CD14-positive monocyte (primary cell): ENCODE results near the gene CNGA3. TPM values are rescaled to one million over a fixed set of nuclear protein-coding genes. Genes with fewer than 3 reads are reported as not detected.
A peak's percentile ranks its signal among the peaks of the same experiment; 100 is the strongest.

Experiments
- DNase-seq, 3 donors: peaks; one replicate each; pipeline ENCODE4 v3.0.0-alpha.2; 2011 to 2022
- H2AFZ ChIP-seq: 2 replicates; pipeline ENCODE4 v1.6.0; 2012; ENCODE audit warnings: mild to moderate bottlenecking, low read depth, low read length, inconsistent platforms; ENCODE audit not compliant: insufficient read depth, poor library complexity, severe bottlenecking
- H3K27ac ChIP-seq, 2 donors: 1 replicate in 1 of 2; 2 replicates in 1 of 2; pipeline ENCODE4 v1.5.1; 2012 to 2013; ENCODE audit warnings: low read length in 2 of 2, control low read depth in 1 of 2, inconsistent platforms in 1 of 2, low read depth in 1 of 2, mild to moderate bottlenecking in 1 of 2
- H3K27me3 ChIP-seq, 2 donors: one replicate each; pipeline versions ENCODE4 v1.6.0 to v1.6.1; 2011 to 2013; ENCODE audit warnings: low read length in 2 of 2; ENCODE audit not compliant: control insufficient read depth in 2 of 2, insufficient read depth in 2 of 2
- H3K36me3 ChIP-seq, 2 donors: replicated peaks in 1 of 2; 1 replicate in 1 of 2; 2 replicates in 1 of 2; pipeline versions ENCODE4 v1.5.1 to v1.6.1; 2012 to 2013; ENCODE audit warnings: low read length in 2 of 2, control low read depth in 1 of 2, inconsistent platforms in 1 of 2, mild to moderate bottlenecking in 1 of 2; ENCODE audit not compliant: insufficient read depth in 2 of 2, control insufficient read depth in 1 of 2
- H3K4me1 ChIP-seq, 2 donors: 1 replicate in 1 of 2; 2 replicates in 1 of 2; pipeline versions ENCODE4 v1.5.1 to v1.6.1; 2012 to 2013; ENCODE audit warnings: low read length in 2 of 2, control low read depth in 1 of 2, inconsistent platforms in 1 of 2, mild to moderate bottlenecking in 1 of 2, moderate library complexity in 1 of 2; ENCODE audit not compliant: insufficient read depth in 2 of 2, control insufficient read depth in 1 of 2
- H3K4me2 ChIP-seq: replicated peaks from 2 replicates; pipeline ENCODE3; 2012; ENCODE audit warnings: low read length, moderate library complexity, mild to moderate bottlenecking; ENCODE audit not compliant: poor library complexity, severe bottlenecking; ENCODE audit errors: extremely low read depth
- H3K4me3 ChIP-seq, 3 experiments: fragments of 200-600 bp in 1 of 3; sonication (generic) in 1 of 3; replicated peaks in 1 of 3; 1 replicate in 2 of 3; 2 replicates in 1 of 3; pipeline ENCODE4 v1.5.1; 2011 to 2013; ENCODE audit warnings: low read length in 3 of 3, mild to moderate bottlenecking in 3 of 3, control low read depth in 2 of 3, low read depth in 2 of 3, inconsistent platforms in 1 of 3, moderate library complexity in 1 of 3
- H3K79me2 ChIP-seq: 2 replicates; pipeline ENCODE4 v1.6.0; 2012; ENCODE audit warnings: mild to moderate bottlenecking, control low read depth, inconsistent platforms, low read length, moderate library complexity; ENCODE audit not compliant: insufficient read depth
- H3K9ac ChIP-seq: 2 replicates; pipeline ENCODE4 v1.6.0; 2017; ENCODE audit warnings: low read length, mild to moderate bottlenecking; ENCODE audit not compliant: insufficient read depth, poor library complexity, severe bottlenecking
- H3K9me3 ChIP-seq, 2 donors: replicated peaks in 1 of 2; 1 replicate in 1 of 2; 2 replicates in 1 of 2; pipeline versions ENCODE4 v1.5.1 to v1.6.1; 2012 to 2013; ENCODE audit warnings: low read length in 2 of 2, control low read depth in 1 of 2; ENCODE audit not compliant: control insufficient read depth in 1 of 2, insufficient read depth in 1 of 2
- H4K20me1 ChIP-seq: 2 replicates; pipeline ENCODE4 v1.6.0; 2012; ENCODE audit warnings: mild to moderate bottlenecking, low read length, control low read depth, moderate library complexity; ENCODE audit not compliant: insufficient read depth
- H3K27ac Mint-ChIP-seq, 7 donors: one replicate each; pipeline ENCODE4 v1.8.0; 2020; ENCODE audit warnings: mild to moderate bottlenecking in 7 of 7, mixed read lengths in 7 of 7, moderate library complexity in 6 of 7, inconsistent platforms in 2 of 7
- H3K27me3 Mint-ChIP-seq, 3 donors: one replicate each; pipeline ENCODE4 v1.8.0; 2021 to 2022; ENCODE audit warnings: low read depth in 3 of 3, mild to moderate bottlenecking in 3 of 3, mixed read lengths in 3 of 3, moderate library complexity in 3 of 3, inconsistent platforms in 1 of 3
- H3K36me3 Mint-ChIP-seq, 2 donors: one replicate each; pipeline ENCODE4 v1.8.0; 2020; ENCODE audit warnings: mixed read lengths in 2 of 2, inconsistent platforms in 1 of 2, mild to moderate bottlenecking in 1 of 2
- H3K4me1 Mint-ChIP-seq: one replicate; pipeline ENCODE4 v1.8.0; 2020; ENCODE audit warnings: mild to moderate bottlenecking, mixed read lengths
- H3K4me3 Mint-ChIP-seq, 2 donors: one replicate each; pipeline ENCODE4 v1.8.0; 2020; ENCODE audit warnings: mild to moderate bottlenecking in 2 of 2, mixed read lengths in 2 of 2, moderate library complexity in 1 of 2
- H3K9me3 Mint-ChIP-seq, 7 donors: one replicate each; pipeline ENCODE4 v1.8.0; 2020 to 2022; ENCODE audit warnings: mixed read lengths in 7 of 7, mild to moderate bottlenecking in 6 of 7, moderate library complexity in 6 of 7, inconsistent platforms in 2 of 7
- WGBS: methylation state at CpG from one replicate; pipeline ENCODE4 v1.1.5; 2013; ENCODE audit warnings: missing lambda C conversion rate; ENCODE audit not compliant: insufficient coverage; 5-methylcytosine and 5-hydroxymethylcytosine counted together
- intact Hi-C, 2 donors: fragments of 100-400 bp; cut with micrococcal nuclease; formaldehyde crosslinking; loops; one replicate each; pipeline versions ENCODE4 v1.15.0 to v1.15.1; 2023
- polyA plus RNA-seq, 3 donors: library from polyadenylated mRNA; depleted of rRNA in 1 of 3; unstranded in 2 of 3; stranded (reverse) in 1 of 3; fragments of 300-500 nt in 2 of 3; fragments of >200 nt in 1 of 3; fragmentation: Illumina TruSeq in 2 of 3; gene quantifications; 1 replicate in 2 of 3; 2 replicates in 1 of 3; pipeline ENCODE4 v1.2.3, GENCODE V29; 2012 to 2021
- TF ChIP-seq, protein P1 (sequence below): fragments of 200-600 bp; IDR thresholded peaks from one replicate; pipeline ENCODE4 v1.8.0; 2022; ENCODE audit warnings: antibody characterized with exemption, mild to moderate bottlenecking

Gene CNGA3
- polyA plus RNA-seq, 3 donors = not detected

DNA sequence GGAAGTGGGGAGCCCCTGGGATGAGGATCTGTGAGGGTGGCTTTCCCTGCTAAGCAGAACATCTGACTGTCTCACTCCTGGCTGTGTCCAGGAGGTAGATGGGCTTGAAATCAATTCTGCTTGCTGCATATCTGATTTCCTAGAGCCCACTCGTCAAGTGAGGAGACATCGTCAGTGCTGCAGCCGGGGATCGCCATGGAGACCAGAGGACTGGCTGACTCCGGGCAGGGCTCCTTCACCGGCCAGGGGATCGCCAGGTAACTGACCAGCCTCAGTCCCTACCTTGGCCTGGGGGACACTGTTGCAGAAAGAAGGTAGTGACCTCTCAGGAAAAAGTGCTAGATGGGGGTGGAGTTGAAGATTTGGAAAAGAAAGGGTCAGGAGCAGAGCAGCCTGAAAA, 31.3 kb downstream of the CNGA3 start:
- Mint-ChIP-seq H3K27ac (peak overlapping the region in 1 of 7 donors; percentile 31), H3K27me3 (peaks cover 5 to 34% (median 27%) of the 10 kb centered on the region in 3 donors), H3K9me3 (no peaks in the 10 kb centered on the region), H3K4me1 (no peaks in the 10 kb centered on the region), H3K36me3 (no peaks in the 10 kb centered on the region), H3K4me3 (no peak overlapping the region)
- Histone ChIP-seq H3K4me1 (no peaks in the 10 kb centered on the region), H3K9me3 (no peaks in the 10 kb centered on the region), H2AFZ (no peak overlapping the region), H3K4me2 (no peak overlapping the region), H3K27me3 (peaks cover 0 to 2% of the 10 kb centered on the region in 2 donors), H3K36me3 (no peaks in the 10 kb centered on the region), H3K79me2 (no peaks in the 10 kb centered on the region), H3K4me3 (no peak overlapping the region), H3K27ac (no peak overlapping the region), H3K9ac (no peak overlapping the region), H4K20me1 (no peaks in the 10 kb centered on the region)
- intact Hi-C loops = no loop called here
- TF ChIP-seq, protein P1, sequence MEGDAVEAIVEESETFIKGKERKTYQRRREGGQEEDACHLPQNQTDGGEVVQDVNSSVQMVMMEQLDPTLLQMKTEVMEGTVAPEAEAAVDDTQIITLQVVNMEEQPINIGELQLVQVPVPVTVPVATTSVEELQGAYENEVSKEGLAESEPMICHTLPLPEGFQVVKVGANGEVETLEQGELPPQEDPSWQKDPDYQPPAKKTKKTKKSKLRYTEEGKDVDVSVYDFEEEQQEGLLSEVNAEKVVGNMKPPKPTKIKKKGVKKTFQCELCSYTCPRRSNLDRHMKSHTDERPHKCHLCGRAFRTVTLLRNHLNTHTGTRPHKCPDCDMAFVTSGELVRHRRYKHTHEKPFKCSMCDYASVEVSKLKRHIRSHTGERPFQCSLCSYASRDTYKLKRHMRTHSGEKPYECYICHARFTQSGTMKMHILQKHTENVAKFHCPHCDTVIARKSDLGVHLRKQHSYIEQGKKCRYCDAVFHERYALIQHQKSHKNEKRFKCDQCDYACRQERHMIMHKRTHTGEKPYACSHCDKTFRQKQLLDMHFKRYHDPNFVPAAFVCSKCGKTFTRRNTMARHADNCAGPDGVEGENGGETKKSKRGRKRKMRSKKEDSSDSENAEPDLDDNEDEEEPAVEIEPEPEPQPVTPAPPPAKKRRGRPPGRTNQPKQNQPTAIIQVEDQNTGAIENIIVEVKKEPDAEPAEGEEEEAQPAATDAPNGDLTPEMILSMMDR = no peak
- WGBS = 92% methylated on average over 7 of the region's 7 CpGs
- no peak for DNase-seq

DNA sequence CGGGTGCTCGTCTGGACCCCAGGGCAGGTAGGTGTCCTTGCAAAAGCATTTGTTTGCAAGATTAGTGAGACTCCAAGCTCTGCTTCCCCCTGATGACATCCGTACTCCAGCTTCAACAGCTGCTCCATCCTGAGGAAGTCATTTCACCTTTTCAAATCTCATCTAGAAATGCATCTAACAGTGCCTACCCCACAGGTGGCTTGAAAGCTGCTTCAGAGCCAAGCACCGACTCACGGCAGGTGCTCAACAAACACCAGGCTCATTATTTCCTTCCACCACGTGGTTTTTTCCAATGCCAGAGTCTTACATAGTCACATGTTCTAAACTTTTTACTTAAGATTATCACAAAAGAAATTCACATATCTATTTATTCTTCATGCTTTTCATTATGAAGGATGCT, 31.9 kb downstream of the CNGA3 start:
- H3K4me3 Mint-ChIP-seq = no peak overlapping the region
- H3K27me3 Mint-ChIP-seq = peaks cover 6 to 29% (median 22%) of the 10 kb centered on the region in 3 donors
- Histone ChIP-seq H3K4me3 (no peak overlapping the region), H3K9me3 (no peaks in the 10 kb centered on the region), H3K79me2 (no peaks in the 10 kb centered on the region), H3K4me2 (no peak overlapping the region), H3K36me3 (no peaks in the 10 kb centered on the region), H2AFZ (no peak overlapping the region), H3K27ac (no peak overlapping the region), H4K20me1 (no peaks in the 10 kb centered on the region), H3K27me3 (peaks cover 0 to 2% of the 10 kb centered on the region in 2 donors), H3K4me1 (no peaks in the 10 kb centered on the region), H3K9ac (no peak overlapping the region)
- no peak for DNase-seq
- no peaks in the 10 kb centered on the region for H3K36me3 Mint-ChIP-seq
- H3K4me1 Mint-ChIP-seq = no peaks in the 10 kb centered on the region
- 81% methylated on average over 3 of the region's 6 CpGs for WGBS
- H3K9me3 Mint-ChIP-seq = no peaks in the 10 kb centered on the region
- intact Hi-C loops = no loop called here
- TF ChIP-seq, protein P1 = no peak
- no peak overlapping the region for H3K27ac Mint-ChIP-seq
